ENCODE measurements around the gene ST7. TPM values are rescaled to one million over a fixed set of nuclear protein-coding genes. Genes with fewer than 3 reads are reported as not detected.

ST7 gene
- total RNA-seq, 1 experiment from 2014 or later = 12.9 TPM

DNA sequence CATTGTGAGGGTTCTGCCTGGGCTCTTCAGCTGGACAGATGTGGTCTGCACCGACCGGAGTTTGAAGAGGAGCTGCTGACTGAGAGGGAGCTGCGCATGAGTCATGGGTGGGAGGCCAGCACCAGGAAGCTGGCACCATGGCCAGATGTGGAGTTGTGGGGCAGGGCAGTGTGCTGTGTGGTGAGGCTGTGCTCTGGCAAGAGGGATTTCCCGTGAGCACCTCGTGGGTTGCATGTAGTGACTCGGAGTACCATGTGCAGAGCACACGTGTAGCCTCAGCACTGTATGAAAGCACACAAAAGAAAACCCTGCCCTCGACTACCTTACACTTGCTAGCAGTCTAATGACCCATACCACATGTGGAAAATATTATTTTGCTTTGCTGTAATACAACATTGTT is 266.2 kb downstream of the ST7 start:
- Histone ChIP-seq H3K79me2 (ENCODE audit: insufficient read depth, low read length) (no peaks in the 10 kb centered on the region), H4K91ac (ENCODE audit: insufficient read length, low read depth, low read length) (no peak overlapping the region), H3K4ac (ENCODE audit: low read depth, low read length) (no peak overlapping the region), H3K18ac (ENCODE audit: insufficient read length, low read depth, low read length) (no peak overlapping the region), H3K9me3 (ENCODE audit: control insufficient read depth, low read depth, low read length) (no peaks in the 10 kb centered on the region), H3K9ac (ENCODE audit: extremely low read depth, insufficient read length, low read length) (no peak overlapping the region), H3K27me3 (ENCODE audit: insufficient read depth, low read length) (no peaks in the 10 kb centered on the region), H3K23me2 (ENCODE audit: insufficient read length, low read depth, low read length, poor library complexity, severe bottlenecking) (no peaks in the 10 kb centered on the region), H2BK5ac (ENCODE audit: insufficient read length, low read length) (no peak overlapping the region), H2AK5ac (ENCODE audit: insufficient read length, low read length) (no peak overlapping the region), H3K14ac (ENCODE audit: insufficient read depth, low read length) (no peak overlapping the region; the same call in 1 of the 2 replicates), H2BK120ac (ENCODE audit: low read depth, low read length, poor library complexity, severe bottlenecking) (no peak overlapping the region), H2BK20ac (ENCODE audit: low read depth, low read length, poor library complexity, severe bottlenecking) (no peak overlapping the region), H3K23ac (ENCODE audit: insufficient read length, low read depth, low read length) (no peak overlapping the region), H4K20me1 (ENCODE audit: control insufficient read depth, insufficient read depth, insufficient read length) (no peaks in the 10 kb centered on the region), H2AFZ (ENCODE audit: low read length) (no peak overlapping the region), H3K4me1 (ENCODE audit: insufficient read depth, low read length) (no peaks in the 10 kb centered on the region), H2BK15ac (ENCODE audit: low read depth, low read length) (no peak overlapping the region), H3K56ac (ENCODE audit: insufficient read length, low read depth, low read length) (no peak overlapping the region), H3K27ac (ENCODE audit: insufficient read length, low read depth, low read length) (no peak overlapping the region), H4K5ac (ENCODE audit: insufficient read length, low read depth, low read length) (no peak overlapping the region), H3K79me1 (ENCODE audit: insufficient read depth, low read depth, low read length, poor library complexity, severe bottlenecking) (no peaks in the 10 kb centered on the region), H2BK12ac (ENCODE audit: insufficient read length, low read depth, low read length) (no peak overlapping the region), H4K8ac (replicated peaks; ENCODE audit: insufficient read length, low read depth, low read length) (no peak overlapping the region), H3K4me2 (ENCODE audit: insufficient read depth, insufficient read length, low read length) (no peak overlapping the region), H3T11ph (ENCODE audit: low read length) (no peak overlapping the region)
- peaks cover 0 to 4% (median 0%) of the 10 kb centered on the region in 3 experiments; a peak in 2 of 7 replicates for H3K36me3 Mint-ChIP-seq (ENCODE audit: insufficient read depth in 1 of 3, low read depth in 3 of 3)
- no peak overlapping the region for H3K4me3 Mint-ChIP-seq
- no peaks in the 10 kb centered on the region for H3K9me3 Mint-ChIP-seq
- WGBS (ENCODE audit: extremely low coverage, insufficient read length, low lambda C conversion rate) = no CpG with 5 or more reads among the region's 8 CpGs
- TF ChIP-seq, protein P1, sequence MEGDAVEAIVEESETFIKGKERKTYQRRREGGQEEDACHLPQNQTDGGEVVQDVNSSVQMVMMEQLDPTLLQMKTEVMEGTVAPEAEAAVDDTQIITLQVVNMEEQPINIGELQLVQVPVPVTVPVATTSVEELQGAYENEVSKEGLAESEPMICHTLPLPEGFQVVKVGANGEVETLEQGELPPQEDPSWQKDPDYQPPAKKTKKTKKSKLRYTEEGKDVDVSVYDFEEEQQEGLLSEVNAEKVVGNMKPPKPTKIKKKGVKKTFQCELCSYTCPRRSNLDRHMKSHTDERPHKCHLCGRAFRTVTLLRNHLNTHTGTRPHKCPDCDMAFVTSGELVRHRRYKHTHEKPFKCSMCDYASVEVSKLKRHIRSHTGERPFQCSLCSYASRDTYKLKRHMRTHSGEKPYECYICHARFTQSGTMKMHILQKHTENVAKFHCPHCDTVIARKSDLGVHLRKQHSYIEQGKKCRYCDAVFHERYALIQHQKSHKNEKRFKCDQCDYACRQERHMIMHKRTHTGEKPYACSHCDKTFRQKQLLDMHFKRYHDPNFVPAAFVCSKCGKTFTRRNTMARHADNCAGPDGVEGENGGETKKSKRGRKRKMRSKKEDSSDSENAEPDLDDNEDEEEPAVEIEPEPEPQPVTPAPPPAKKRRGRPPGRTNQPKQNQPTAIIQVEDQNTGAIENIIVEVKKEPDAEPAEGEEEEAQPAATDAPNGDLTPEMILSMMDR (conservative IDR thresholded peaks at IDR 0.05) = no peak
- H3K4me1 Mint-ChIP-seq = no peaks in the 10 kb centered on the region
- no peaks in the 10 kb centered on the region for H3K27me3 Mint-ChIP-seq (ENCODE audit: low read depth)
- peak overlapping the region in 1 of 3 experiments; percentile 56; a peak in 1 of 7 replicates for H3K27ac Mint-ChIP-seq
- DNase-seq = no peak
